ENCODE results near the gene ZFC3H1.

ZFC3H1 gene

GRCh38 chr12:71685312-71685906 lies 21.8 kb upstream of the ZFC3H1 start:
- TF ChIP-seq RAD21 (IDR thresholded peaks at IDR 0.05; ENCODE audit: low read depth) (no peak), TCF12 (IDR thresholded peaks at IDR 0.05; ENCODE audit: low read depth) (no peak), FOXM1 (IDR thresholded peaks at IDR 0.05; ENCODE audit: borderline replicate concordance, low read depth) (no peak), EP300 (IDR thresholded peaks at IDR 0.05; ENCODE audit: borderline replicate concordance) (no peak), MAX (IDR thresholded peaks at IDR 0.05) (no peak), EGR1 (IDR thresholded peaks at IDR 0.05) (no peak)

GRCh38 chr12:71684081-71684480 lies 20.4 kb upstream of the ZFC3H1 start:
- TF ChIP-seq RAD21 (IDR thresholded peaks at IDR 0.05; ENCODE audit: low read depth) (no peak), YY1 (IDR thresholded peaks at IDR 0.05; ENCODE audit: low read depth) (no peak), MAX (IDR thresholded peaks at IDR 0.05) (no peak), FOXM1 (IDR thresholded peaks at IDR 0.05; ENCODE audit: borderline replicate concordance, low read depth) (no peak), EP300 (IDR thresholded peaks at IDR 0.05; ENCODE audit: borderline replicate concordance) (no peak), ZBTB7A (IDR thresholded peaks at IDR 0.05; ENCODE audit: low read depth) (no peak), TEAD4 (IDR thresholded peaks at IDR 0.05) (no peak)

GRCh38 chr12:71683633-71684032 lies 20.0 kb upstream of the ZFC3H1 start:
- TF ChIP-seq EP300 (IDR thresholded peaks at IDR 0.05; ENCODE audit: borderline replicate concordance) (no peak), TAF1 (IDR thresholded peaks at IDR 0.05; ENCODE audit: low read depth) (no peak), CEBPB (IDR thresholded peaks at IDR 0.05) (no peak), EGR1 (IDR thresholded peaks at IDR 0.05) (no peak), YY1 (IDR thresholded peaks at IDR 0.05; ENCODE audit: low read depth) (no peak), ZBTB7A (IDR thresholded peaks at IDR 0.05; ENCODE audit: low read depth) (no peak), RAD21 (IDR thresholded peaks at IDR 0.05; ENCODE audit: low read depth) (no peak), CREB1 (IDR thresholded peaks at IDR 0.05; ENCODE audit: low read depth) (no peak), USF1 (IDR thresholded peaks at IDR 0.05) (no peak), FOXM1 (IDR thresholded peaks at IDR 0.05; ENCODE audit: borderline replicate concordance, low read depth) (no peak), TCF12 (IDR thresholded peaks at IDR 0.05; ENCODE audit: low read depth) (no peak)

GRCh38 chr12:71682466-71682865 lies 18.8 kb upstream of the ZFC3H1 start:
- no peak for TF ChIP-seq NFIC (IDR thresholded peaks at IDR 0.05)
- no peak for TF ChIP-seq CEBPB (IDR thresholded peaks at IDR 0.05)
- TF ChIP-seq RAD21 (IDR thresholded peaks at IDR 0.05; ENCODE audit: low read depth), result no peak
- TF ChIP-seq ZBTB7A (IDR thresholded peaks at IDR 0.05; ENCODE audit: low read depth), result no peak
- TF ChIP-seq FOXM1 (IDR thresholded peaks at IDR 0.05; ENCODE audit: borderline replicate concordance, low read depth), result no peak
- no peak for TF ChIP-seq USF1 (IDR thresholded peaks at IDR 0.05)
- no peak for TF ChIP-seq REST (IDR thresholded peaks at IDR 0.05; ENCODE audit: low read depth)
- no peak for TF ChIP-seq MAX (IDR thresholded peaks at IDR 0.05)
- TF ChIP-seq CREB1 (IDR thresholded peaks at IDR 0.05; ENCODE audit: low read depth), result no peak
- TF ChIP-seq TAF1 (IDR thresholded peaks at IDR 0.05; ENCODE audit: low read depth), result no peak
- no peak for TF ChIP-seq TCF12 (IDR thresholded peaks at IDR 0.05; ENCODE audit: low read depth)
- TF ChIP-seq EP300 (IDR thresholded peaks at IDR 0.05; ENCODE audit: borderline replicate concordance), result no peak
- TF ChIP-seq TEAD4 (IDR thresholded peaks at IDR 0.05), result no peak
- TF ChIP-seq YY1 (IDR thresholded peaks at IDR 0.05; ENCODE audit: low read depth), result no peak
- TF ChIP-seq EGR1 (IDR thresholded peaks at IDR 0.05), result no peak

GRCh38 chr12:71671816-71672215 lies 8.2 kb upstream of the ZFC3H1 start:
- TF ChIP-seq TCF12 (IDR thresholded peaks at IDR 0.05; ENCODE audit: low read depth) (no peak), REST (IDR thresholded peaks at IDR 0.05; ENCODE audit: low read depth) (no peak), ZBTB7A (IDR thresholded peaks at IDR 0.05; ENCODE audit: low read depth) (no peak), TEAD4 (IDR thresholded peaks at IDR 0.05) (no peak), USF1 (IDR thresholded peaks at IDR 0.05) (no peak), CEBPB (IDR thresholded peaks at IDR 0.05) (no peak), TAF1 (IDR thresholded peaks at IDR 0.05; ENCODE audit: low read depth) (no peak), FOXM1 (IDR thresholded peaks at IDR 0.05; ENCODE audit: borderline replicate concordance, low read depth) (no peak), MAX (IDR thresholded peaks at IDR 0.05) (no peak), EP300 (IDR thresholded peaks at IDR 0.05; ENCODE audit: borderline replicate concordance) (no peak), NFIC (IDR thresholded peaks at IDR 0.05) (no peak), CREB1 (IDR thresholded peaks at IDR 0.05; ENCODE audit: low read depth) (no peak), YY1 (IDR thresholded peaks at IDR 0.05; ENCODE audit: low read depth) (no peak), EGR1 (IDR thresholded peaks at IDR 0.05) (no peak), RAD21 (IDR thresholded peaks at IDR 0.05; ENCODE audit: low read depth) (no peak)

Data from Ishikawa (cell line).